HEK293 (cell line): ENCODE measurements around the gene CMTM2.
"Not testable (repeated sequence)": the region's sequence is repeated elsewhere in the genome, so short reads cannot be mapped to it uniquely, and the experiment has no call there.

Source experiments
- CTCF ChIA-PET: fragments of 350-600 bp; formaldehyde crosslinking; extraction: SDS; loops from one replicate; lab custom pipeline; 2021; ENCODE audit warnings: antibody characterized with exemption; lab: Yijun Ruan, JAX
- POLR2A ChIA-PET: fragments of 300-600 bp; formaldehyde crosslinking; extraction: SDS; loops from one replicate; lab custom pipeline; 2020; ENCODE audit warnings: antibody characterized with exemption, inconsistent platforms; lab: Yijun Ruan, JAX
- H3K27ac ChIP-seq: fragments of 200-500 bp; sonication (Bioruptor generic); 2 replicates; pipeline ENCODE4 v1.5.1; 2014; ENCODE audit warnings: low read depth, low read length, control low read depth, inconsistent platforms; ENCODE audit errors: extremely low read depth
- H3K36me3 ChIP-seq, 2 experiments: fragments of 200-500 bp in 1 of 2; sonication (Bioruptor generic) in 1 of 2; 1 replicate in 1 of 2; 2 replicates in 1 of 2; pipeline ENCODE4 v1.5.1; 2014 to 2017; ENCODE audit warnings: inconsistent platforms in 2 of 2, low read length in 2 of 2; ENCODE audit not compliant: control insufficient read depth in 2 of 2, insufficient read depth in 1 of 2
- H3K4me1 ChIP-seq: fragments of 200-500 bp; sonication (Bioruptor generic); 2 replicates; pipeline ENCODE4 v1.5.1; 2014; ENCODE audit warnings: mild to moderate bottlenecking, low read length, inconsistent platforms; ENCODE audit not compliant: control insufficient read depth, insufficient read depth
- H3K4me3 ChIP-seq: 2 replicates; pipeline ENCODE4 v1.5.1; 2011; ENCODE audit warnings: low read depth, mild to moderate bottlenecking, control low read depth, low read length, moderate library complexity
- H3K9me3 ChIP-seq: fragments of 200-500 bp; sonication (Bioruptor generic); 2 replicates; pipeline ENCODE4 v1.5.1; 2014; ENCODE audit warnings: low read depth, low read length, inconsistent platforms; ENCODE audit not compliant: control insufficient read depth, insufficient read depth
- GLI4 ChIP-seq: fragments of 450-650 bp; formaldehyde crosslinking; IDR thresholded peaks from 2 replicates; pipeline ENCODE4 v1.5.1; 2016; ENCODE audit warnings: missing biosample characterization, missing genetic modification characterization
- GLIS1 ChIP-seq: fragments of 450-650 bp; formaldehyde crosslinking; IDR thresholded peaks from 2 replicates; pipeline ENCODE4 v1.5.1; 2016; ENCODE audit warnings: missing biosample characterization, missing genetic modification characterization
- OSR2 ChIP-seq: fragments of 450-650 bp; formaldehyde crosslinking; IDR thresholded peaks from 2 replicates; pipeline ENCODE4 v1.5.1; 2016; ENCODE audit warnings: missing biosample characterization, missing genetic modification characterization
- SCRT1 ChIP-seq: fragments of 450-650 bp; formaldehyde crosslinking; IDR thresholded peaks from 2 replicates; pipeline ENCODE4 v1.5.1; 2016; ENCODE audit warnings: missing biosample characterization, missing genetic modification characterization, borderline replicate concordance
- YY1 ChIP-seq: fragments of 450-650 bp; formaldehyde crosslinking; IDR thresholded peaks from 2 replicates; pipeline ENCODE4 v1.5.1; 2018; ENCODE audit warnings: missing biosample characterization, missing genetic modification characterization
- ZBTB20 ChIP-seq: fragments of 450-650 bp; formaldehyde crosslinking; IDR thresholded peaks from 2 replicates; pipeline ENCODE4 v1.5.1; 2016; ENCODE audit warnings: missing biosample characterization, missing genetic modification characterization
- ZBTB21 ChIP-seq: fragments of 450-650 bp; formaldehyde crosslinking; IDR thresholded peaks from 2 replicates; pipeline ENCODE4 v1.5.1; 2017; ENCODE audit warnings: missing biosample characterization, missing genetic modification characterization
- ZFP37 ChIP-seq: fragments of 450-650 bp; formaldehyde crosslinking; IDR thresholded peaks from 2 replicates; pipeline ENCODE4 v1.5.1; 2016; ENCODE audit warnings: missing biosample characterization, missing genetic modification characterization
- ZNF2 ChIP-seq: fragments of 450-650 bp; formaldehyde crosslinking; IDR thresholded peaks from 2 replicates; pipeline ENCODE4 v1.5.1; 2016; ENCODE audit warnings: missing biosample characterization, missing genetic modification characterization
- ZNF501 ChIP-seq: fragments of 450-650 bp; formaldehyde crosslinking; IDR thresholded peaks from 2 replicates; pipeline ENCODE4 v1.5.1; 2016; ENCODE audit warnings: missing biosample characterization, missing genetic modification characterization
- ZNF529 ChIP-seq: fragments of 450-650 bp; formaldehyde crosslinking; IDR thresholded peaks from 2 replicates; pipeline ENCODE4 v1.5.1; 2017; ENCODE audit warnings: missing genetic modification characterization, missing biosample characterization; ENCODE audit not compliant: insufficient replicate concordance
- ZNF664 ChIP-seq: fragments of 450-650 bp; formaldehyde crosslinking; IDR thresholded peaks from 2 replicates; pipeline ENCODE4 v1.5.1; 2016; ENCODE audit warnings: missing biosample characterization, missing genetic modification characterization
- ZNF777 ChIP-seq: fragments of 450-650 bp; formaldehyde crosslinking; IDR thresholded peaks from 2 replicates; pipeline ENCODE4 v1.5.1; 2017; ENCODE audit warnings: missing biosample characterization, missing genetic modification characterization, borderline replicate concordance
- ZXDB ChIP-seq: fragments of 450-650 bp; formaldehyde crosslinking; IDR thresholded peaks from 2 replicates; pipeline ENCODE4 v1.5.1; 2016; ENCODE audit warnings: missing biosample characterization, missing genetic modification characterization
- TF ChIP-seq, protein P1 (sequence below): fragments of 450-650 bp; formaldehyde crosslinking; IDR thresholded peaks from 2 replicates; pipeline ENCODE4 v1.5.1; 2016; ENCODE audit warnings: missing biosample characterization, missing genetic modification characterization

Gene CMTM2

GRCh38 chr16:66621973-66622372, 42.7 kb downstream of the CMTM2 start:
- peaks cover 13% of the 10 kb centered on the region for H3K4me1 ChIP-seq
- H3K9me3 ChIP-seq, result no peaks in the 10 kb centered on the region
- CTCF ChIA-PET, result no interaction called here
- peaks cover 0 to 49% of the 10 kb centered on the region in 2 experiments; a peak in 1 of 3 replicates for H3K36me3 ChIP-seq
- POLR2A ChIA-PET, result no interaction called here
- H3K27ac ChIP-seq, result no peak overlapping the region
- TF ChIP-seq ZBTB20 (tag by site-specific recombination), result peak; percentile 62
- no peak for TF ChIP-seq ZBTB21 (tag by site-specific recombination)
- H3K4me3 ChIP-seq, result no peak overlapping the region

GRCh38 chr16:66622863-66623262, 43.6 kb downstream of the CMTM2 start:
- Histone ChIP-seq H3K4me3 (no peak overlapping the region), H3K4me1 (peaks cover 13% of the 10 kb centered on the region), H3K36me3 (peaks cover 0 to 45% of the 10 kb centered on the region in 2 experiments; a peak in 1 of 3 replicates)
- CTCF ChIA-PET, result no interaction called here
- TF ChIP-seq ZNF664 (tag by site-specific recombination) (no peak), ZNF529 (tag by site-specific recombination) (no peak)
- TF ChIP-seq, all 188 proteins: peak for 0
- Histone ChIP-seq H3K9me3 (no peaks in the 10 kb centered on the region), H3K27ac (no peak overlapping the region)
- POLR2A ChIA-PET, result no interaction called here

- Histone ChIP-seq H3K4me1 (peaks cover 13% of the 10 kb centered on the region), H3K4me3 (no peak overlapping the region), H3K36me3 (peaks cover 0 to 36% of the 10 kb centered on the region in 2 experiments; a peak in 1 of 3 replicates), H3K27ac (no peak overlapping the region), H3K9me3 (no peaks in the 10 kb centered on the region)
- ChIA-PET CTCF (interaction anchor here (0.7 to 1.5 kb wide), 3 partner anchors 24 to 820 kb away, joined by 3 to 4 read pairs (median 3); no protein-coding TSS in a partner anchor), POLR2A (no interaction called here)
- TF ChIP-seq, protein P1, sequence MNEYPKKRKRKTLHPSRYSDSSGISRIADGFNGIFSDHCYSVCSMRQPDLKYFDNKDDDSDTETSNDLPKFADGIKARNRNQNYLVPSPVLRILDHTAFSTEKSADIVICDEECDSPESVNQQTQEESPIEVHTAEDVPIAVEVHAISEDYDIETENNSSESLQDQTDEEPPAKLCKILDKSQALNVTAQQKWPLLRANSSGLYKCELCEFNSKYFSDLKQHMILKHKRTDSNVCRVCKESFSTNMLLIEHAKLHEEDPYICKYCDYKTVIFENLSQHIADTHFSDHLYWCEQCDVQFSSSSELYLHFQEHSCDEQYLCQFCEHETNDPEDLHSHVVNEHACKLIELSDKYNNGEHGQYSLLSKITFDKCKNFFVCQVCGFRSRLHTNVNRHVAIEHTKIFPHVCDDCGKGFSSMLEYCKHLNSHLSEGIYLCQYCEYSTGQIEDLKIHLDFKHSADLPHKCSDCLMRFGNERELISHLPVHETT (tag by site-specific recombination), result no peak
- TF ChIP-seq GLI4, result no peak
- no peak for TF ChIP-seq SCRT1 (tag by site-specific recombination)
- no peak for TF ChIP-seq ZNF2 (tag by site-specific recombination)
- no peak for TF ChIP-seq YY1 (tag by site-specific recombination)
- TF ChIP-seq ZXDB (tag by site-specific recombination), result no peak
- TF ChIP-seq ZFP37 (tag by site-specific recombination), result no peak
- TF ChIP-seq OSR2, result no peak
- no peak for TF ChIP-seq ZNF777
- TF ChIP-seq ZNF501, result no peak
- TF ChIP-seq GLIS1, result no peak
Observed at GRCh38 chr16:66623755-66624154, 44.5 kb downstream of the CMTM2 start.

DNA sequence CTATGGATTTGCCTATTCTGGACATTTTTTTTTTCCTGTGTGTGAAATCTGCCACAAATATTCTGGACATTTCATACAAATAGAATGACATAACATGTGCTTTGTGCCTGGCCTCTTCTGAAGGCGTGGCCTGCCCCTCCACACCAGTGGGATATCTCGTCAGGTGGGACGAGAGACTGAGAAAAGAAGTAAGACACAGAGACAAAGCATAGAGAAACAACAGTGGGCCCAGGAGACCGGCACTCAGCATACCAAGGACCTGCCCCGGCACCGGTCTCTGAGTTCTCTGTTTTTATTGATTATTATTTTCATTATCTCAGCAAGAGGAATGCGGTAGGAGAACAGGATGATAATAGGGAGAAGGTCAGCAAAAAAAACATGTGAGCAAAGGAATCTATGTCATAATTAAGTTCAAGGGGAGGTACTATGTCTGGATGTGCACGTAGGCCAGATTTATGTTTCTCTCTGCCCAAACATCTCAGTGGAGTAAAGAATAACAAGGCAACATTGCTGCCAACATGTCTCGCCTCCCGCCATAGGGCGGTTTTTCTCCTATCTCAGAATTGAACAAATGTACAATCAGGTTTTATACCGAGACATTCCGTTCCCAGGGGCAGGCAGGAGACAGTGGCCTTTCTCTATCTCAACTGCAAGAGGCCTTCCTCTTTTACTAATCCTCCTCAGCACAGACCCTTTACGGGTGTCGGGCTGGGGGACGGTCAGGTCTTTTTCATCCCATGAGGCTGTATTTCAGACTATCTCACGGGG, 48.5 kb downstream of the CMTM2 start:
- H3K4me1 ChIP-seq, H3K4me3 ChIP-seq, POLR2A ChIA-PET, H3K9me3 ChIP-seq, CTCF ChIA-PET, H3K27ac ChIP-seq: not testable (repeated sequence)
- peaks cover 0 to 19% of the 10 kb centered on the region in 2 experiments; a peak in 1 of 3 replicates for H3K36me3 ChIP-seq
